SHP77 treated with DMSO at 0.1 percent for 48 hours (cell line): Measurements from ENCODE around the gene MYZAP.

Experiments
- DNase-seq: peaks from one replicate; lab custom pipeline; 2025; lab: John Stamatoyannopoulos, UW

Gene MYZAP

DNA sequence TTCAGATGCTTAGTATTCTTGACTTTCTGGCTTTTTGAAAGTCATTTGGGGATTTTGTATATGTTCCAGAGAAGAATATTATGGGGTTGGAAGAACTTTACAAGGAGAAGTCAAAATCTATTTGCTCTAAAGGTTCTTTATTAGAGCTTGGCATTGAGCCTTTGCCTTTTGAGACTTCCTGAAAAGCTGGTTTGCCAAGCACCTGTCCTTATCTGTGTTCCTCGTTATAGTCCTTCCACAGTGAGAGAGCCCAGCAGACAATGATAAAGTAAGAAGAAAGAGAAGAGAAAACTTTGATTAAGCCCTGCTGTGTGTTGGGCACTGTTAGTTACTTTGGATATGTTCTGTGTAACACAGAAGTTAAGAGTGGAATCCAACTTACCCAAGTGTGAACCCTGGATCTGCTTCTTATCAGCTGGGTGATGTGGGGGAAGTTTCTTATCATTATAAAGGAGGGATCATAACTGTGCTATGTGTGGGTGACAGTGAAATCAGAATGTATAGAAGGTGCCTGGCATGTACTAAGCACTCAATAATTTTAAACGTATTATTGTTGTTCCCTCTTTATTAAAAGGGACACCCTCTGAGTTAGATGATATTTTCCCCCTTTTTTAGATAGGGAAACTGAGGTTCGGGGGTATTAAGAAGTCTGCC lies 70.5 kb downstream of the MYZAP start:
- no peak for DNase-seq

DNA sequence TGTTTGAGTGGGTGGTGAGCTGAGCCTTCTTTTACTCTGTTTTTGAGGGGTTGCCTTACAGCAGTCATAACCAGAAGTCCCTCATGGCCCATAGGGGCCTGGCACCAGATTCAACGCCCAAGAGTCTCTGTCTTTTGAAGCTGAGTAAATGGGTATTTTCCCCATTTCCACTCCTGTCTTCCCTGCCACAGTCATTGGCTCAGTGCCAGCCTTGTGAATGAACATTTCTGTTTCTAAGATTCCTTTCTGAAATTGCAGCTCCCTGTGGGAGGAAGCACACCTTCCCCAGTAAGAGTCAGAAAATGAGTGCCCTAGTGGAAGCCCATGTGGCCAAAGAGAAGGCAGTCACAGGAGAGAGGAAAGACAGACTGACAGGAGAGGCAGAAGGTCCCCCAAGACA lies 71.1 kb downstream of the MYZAP start:
- DNase-seq: no peak

DNA sequence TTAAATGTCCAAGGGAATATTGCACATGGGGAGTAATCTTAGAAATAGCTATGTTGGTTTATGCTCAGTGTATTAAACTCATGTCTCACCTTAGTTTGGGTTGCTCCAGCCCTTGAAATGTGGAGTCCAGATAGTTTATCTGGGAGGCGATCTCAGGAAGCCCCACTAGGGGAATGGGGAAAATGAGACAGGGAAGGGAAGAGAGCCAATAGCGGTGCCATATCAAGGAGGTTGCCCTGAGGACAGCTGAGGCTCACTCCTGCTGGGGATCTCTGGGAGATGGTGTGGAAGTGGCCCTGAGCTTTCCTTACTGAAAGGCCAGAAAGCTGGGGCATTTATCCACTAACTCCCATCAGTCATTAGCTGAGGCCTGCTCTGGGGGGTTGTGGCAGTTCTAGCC lies 71.6 kb downstream of the MYZAP start:
- no peak for DNase-seq

DNA sequence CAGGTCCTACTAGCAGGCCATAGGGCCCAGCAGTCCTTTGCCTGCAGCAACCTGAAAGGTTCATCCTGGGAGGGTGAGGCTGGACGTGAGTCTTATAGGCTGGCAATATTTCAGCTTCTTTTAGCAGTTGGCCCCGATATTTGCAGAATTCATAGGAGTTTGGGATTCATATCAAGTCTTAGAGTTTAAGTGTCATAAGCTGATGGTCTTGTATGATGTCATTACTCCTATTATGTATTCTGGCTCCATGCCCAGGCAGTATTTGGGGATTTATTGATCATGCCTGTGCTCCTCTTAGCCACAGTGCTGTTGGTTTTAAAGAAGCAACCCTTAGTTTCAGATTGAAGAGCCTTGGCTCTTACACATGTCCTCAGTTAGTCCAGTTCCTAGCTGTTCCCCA lies 73.5 kb downstream of the MYZAP start:
- DNase-seq: no peak

DNA sequence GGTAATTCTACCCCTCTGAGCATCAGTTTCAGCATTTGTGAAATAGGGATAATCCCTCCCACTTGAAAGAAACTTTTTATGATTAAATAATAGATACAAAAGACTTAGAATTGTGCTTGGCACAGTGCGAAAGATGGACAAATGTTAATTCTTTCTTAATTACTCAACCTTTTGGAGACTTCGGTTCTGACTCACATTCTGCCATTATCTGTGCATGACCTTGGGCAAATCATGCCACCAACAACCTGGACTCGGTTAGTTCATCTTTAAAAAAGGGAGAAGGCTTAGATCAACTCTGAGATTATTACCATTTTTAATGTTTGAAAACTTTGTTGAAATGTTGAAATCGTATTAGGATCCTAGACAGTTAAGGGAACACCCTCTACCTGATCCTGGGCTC lies 74.2 kb downstream of the MYZAP start:
- no peak for DNase-seq

DNA sequence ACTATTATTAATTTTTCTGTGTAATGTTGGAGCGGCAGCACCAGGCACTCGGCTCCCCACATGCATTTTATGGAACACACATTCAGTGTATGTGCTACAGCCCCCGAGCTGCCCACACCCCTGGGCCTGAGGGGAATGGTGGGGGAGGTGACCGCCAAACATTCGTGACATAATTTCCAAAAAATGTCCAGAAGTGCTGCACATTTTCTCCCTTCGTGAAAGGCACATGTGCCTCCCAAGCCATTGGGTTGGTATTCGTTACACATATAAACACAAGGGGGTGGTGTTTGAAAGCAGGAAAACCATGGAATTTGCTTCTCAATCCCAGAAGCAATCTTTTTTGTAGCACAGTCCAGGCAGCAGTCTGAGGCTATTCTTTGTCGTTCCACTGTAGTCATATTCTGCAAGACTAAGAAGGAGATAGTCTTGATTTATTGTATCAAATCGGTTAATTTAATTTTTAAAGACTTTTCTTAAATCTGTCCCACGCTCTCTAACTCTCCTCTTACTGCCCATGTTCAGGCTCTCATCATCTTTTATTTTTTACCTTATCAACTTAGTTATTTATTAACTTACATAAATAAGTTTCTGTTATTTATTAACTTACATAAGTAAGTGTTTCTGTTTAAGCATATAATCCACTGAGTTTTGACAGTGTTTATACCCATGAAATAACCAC lies 75.6 kb downstream of the MYZAP start:
- DNase-seq: no peak

DNA sequence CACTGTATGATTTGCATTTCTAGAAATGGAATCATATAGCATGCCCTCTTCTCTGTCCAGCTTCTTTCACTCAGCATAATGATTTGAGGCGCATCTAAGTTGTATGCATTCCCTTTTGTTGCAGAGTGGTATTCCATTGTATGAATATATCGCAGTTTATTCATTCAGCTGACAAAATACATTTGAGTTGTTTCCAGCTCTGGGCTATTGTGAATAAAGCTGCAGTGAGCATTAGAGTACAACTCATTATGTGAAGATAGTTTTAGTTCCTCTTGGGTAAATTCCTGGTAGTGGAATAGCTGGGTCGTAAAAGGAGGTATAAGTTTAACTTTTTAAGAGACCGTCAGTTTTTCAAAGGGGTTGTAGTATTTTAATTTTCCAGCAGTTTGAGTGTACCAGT lies 76.3 kb downstream of the MYZAP start:
- no peak for DNase-seq

DNA sequence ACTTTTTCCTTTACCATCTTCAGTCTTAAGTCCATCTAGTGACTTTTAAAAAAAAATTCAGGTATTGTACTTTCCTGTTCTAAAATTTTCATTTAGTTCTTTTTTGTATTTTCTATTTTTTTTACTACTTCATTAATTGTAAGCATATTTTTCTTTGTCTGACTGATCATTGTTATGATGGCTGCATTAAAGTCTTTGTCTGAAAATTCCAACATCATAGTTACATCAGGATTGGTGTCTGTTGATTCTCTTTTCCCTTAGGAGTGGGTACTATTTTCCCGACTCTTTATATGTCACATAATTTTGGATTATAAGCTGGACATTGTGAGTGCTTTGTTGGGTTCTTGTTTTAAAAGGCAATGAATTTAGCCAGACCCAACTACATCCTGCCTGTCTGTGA lies 79.9 kb downstream of the MYZAP start:
- no peak for DNase-seq

DNA sequence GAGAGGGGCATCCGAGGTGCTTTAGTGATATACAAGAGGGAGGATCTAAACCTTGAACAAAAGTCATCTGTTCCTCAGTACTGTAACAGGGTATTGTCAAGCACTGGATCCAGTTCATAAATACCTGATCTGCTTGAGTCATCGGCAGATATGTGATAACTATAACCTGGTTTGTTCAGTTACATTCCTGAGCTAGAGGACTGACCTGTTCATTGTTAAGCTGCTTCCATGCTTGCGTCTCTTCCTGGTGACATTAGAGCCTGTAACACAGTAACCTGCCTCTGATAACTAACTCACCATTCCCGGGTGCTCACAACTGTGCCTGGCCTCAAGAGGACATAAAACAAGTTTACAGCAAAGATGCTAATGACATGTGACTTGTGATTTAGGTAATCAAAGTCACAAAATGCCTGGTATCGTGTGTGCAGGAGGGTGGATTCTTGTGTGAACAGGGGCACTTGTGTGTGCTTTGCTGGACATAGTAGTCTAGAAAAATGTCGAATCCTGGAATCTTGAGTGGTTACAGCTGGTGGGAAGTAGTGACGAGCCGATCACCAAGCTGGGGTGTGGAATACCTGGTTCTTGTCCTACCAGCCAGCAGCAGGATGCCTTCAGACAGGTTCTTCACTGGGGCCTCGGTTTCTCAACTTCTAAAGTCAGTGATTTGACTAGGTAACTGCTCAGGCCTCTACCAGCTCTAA lies 83.9 kb downstream of the MYZAP start:
- no peak for DNase-seq

DNA sequence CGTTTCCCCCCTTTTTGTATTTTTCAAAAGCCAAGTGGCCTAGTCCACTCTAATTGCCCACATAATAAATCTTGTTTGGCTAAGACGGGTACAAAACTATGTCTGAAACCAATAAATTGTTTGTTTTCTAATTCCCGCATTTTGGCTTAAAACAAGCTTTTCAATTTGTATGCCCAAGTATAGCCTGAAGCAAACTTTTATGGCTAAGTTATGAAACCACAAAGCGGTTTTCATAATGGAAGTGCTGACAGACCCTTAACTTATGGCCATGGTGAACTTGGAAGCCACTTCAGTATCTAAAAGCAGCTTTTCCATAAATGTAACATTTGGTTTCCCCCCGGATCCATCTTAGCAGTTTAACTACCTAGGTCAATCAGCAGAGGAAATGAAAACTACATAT lies 84.9 kb downstream of the MYZAP start:
- DNase-seq: no peak

DNA sequence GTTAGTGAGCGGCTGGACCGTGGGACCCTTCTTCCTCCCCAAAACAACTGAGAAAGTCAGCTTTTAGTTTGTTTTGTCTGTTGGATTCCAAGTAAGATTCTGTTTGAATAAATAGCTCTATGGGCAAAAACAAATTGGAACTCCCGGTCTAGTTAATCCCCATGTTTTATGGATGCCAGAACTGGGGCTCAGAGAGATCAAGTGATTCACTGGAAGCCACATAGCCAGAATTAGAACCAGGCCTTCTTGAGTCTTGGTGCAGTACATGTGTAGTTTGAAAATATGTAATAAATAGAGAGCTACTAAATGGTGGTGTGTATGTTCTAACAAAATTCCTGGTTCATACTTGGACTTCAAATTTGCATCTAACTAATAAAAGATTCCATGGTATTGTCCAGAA lies 85.5 kb downstream of the MYZAP start:
- DNase-seq: no peak

DNA sequence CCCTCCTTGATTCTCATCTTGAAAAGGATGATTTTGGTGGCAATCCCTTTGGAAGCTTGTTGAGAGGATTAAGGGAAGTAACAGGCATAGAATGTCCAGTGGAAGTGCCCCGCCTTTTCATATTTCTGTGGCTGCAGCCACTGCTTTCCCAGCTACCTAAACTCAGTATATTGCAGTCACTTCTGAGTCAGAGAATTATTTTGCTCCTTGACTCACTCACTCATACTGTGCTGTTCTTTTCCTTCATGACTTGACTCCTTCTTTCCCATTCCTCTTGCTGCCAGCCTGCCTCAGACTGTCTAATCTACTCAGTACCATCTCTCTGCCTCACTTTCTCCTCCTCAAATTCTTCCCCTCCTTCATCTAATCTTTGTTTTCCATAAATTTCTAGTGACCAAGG lies 88.3 kb downstream of the MYZAP start:
- no peak for DNase-seq

DNA sequence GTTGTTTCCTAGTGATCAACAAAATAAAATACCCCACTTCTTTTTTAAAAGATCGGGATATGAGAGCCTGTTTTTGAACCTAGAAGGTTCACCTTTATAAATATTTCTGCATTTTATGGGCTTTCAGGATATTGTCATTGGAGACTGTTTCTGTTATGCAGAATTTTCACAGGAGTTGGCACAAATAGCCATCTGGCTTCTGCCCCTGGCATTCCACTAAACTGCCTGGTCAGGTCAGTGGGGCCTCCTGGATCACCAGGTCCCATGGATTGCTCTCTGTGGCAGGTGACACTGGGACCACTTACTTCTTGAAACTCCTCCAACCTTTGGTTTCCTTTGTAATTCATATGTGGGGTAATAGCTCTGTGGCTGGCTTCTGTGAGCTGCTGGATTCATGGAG lies 89.3 kb downstream of the MYZAP start:
- DNase-seq: no peak

DNA sequence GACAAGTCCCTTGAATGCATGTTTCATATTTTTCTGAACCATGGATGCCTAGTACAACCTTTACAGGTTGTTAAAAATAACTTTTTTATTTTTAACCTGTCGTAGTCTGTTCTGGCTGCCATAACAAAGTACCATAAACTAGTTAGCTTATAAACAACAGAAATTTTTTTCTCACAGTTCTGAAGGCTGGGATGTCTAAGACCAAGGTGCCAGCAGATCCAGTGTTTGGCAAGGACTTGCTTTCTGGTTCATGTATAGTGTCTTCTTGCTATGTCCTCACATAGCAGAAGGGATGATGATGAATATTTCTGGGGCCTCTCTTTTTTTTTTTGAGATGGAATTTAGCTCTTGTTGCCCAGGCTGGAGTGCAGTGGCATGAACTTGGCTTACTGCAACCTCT lies 91.8 kb downstream of the MYZAP start:
- DNase-seq: no peak

DNA sequence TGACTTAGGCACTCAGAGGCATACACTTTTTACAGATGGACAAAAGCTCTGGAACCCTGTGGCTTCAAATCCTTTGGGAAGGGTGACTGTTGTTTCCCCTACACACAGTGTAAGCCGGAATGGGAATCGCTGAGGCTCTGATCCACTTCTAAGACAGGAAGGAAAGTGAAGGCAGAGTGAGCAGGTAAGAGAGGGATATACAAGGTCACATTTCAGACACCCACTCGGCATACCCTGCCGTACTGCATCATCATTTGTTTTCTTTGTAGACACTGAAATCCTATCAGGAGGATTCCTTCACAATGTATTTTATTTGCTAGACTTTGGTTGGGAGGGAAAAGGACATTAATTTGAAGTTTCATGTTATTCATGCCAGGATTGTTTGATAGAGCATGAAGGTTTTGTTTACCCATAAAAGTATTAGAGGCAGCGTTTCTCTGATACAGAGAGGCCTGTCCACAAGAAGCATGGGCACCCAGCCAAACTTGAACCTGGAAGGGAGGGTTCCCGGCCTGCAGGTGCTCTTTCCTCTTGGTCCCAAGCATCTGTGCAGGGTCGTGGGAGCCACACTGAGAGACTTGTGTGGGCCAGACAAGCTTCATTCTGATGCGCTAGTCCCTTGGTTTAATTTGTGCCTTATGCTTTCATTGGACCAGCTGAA lies 92.9 kb downstream of the MYZAP start:
- DNase-seq: no peak

DNA sequence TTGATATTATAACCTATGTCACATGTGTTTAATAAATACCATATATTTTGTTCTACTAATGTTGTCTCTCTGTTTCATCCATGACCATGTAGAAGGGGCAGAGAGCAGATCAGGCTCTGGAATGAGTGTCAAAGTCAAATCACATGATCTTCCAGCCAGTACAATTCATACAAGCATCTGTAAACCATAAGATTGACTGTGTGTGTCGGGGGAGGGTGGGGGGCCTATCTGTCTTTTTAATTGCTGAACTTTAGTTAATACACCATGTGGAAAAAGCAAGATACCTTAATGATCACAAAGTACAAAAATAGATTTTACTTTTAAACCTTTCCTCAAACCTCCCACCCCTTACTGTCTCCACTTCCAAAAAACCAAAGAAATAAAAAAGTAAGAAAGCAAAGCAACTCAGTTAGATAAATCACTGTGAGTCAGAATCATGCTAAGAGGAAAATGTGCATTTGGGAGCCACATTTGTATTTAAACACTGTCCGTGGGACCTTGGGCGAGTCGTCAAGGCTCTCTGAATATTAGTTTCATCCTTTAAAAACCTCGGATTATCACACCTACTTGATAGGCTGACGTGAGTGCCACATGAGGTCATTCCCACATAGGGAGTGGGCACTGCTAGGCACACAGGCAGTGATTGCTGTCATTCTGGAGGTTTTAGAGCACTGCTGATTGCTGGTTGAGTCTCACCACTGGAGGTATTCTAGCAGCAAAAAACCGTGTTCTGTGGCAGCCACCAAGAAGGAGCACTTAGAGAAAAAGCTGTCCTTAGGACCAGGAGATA lies 93.8 kb downstream of the MYZAP start:
- no peak for DNase-seq

DNA sequence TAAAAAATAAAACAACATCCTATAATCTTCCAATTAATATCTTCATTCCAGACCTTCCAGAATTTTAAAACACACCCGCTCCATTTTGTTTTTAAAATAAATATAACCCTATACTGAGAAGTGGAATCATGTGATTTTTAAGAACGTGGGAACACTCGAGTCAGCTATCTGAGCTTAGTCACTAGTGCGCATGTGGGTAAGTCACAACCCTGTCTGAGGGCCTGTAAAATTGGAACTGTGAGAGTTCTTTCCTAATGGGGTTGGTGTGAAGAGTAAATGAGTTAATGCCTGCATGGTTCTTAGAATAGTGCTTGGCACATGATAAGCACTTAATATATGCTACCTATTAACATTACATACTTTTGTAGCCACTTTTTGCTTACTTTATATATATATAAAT lies 95.0 kb downstream of the MYZAP start:
- no peak for DNase-seq

DNA sequence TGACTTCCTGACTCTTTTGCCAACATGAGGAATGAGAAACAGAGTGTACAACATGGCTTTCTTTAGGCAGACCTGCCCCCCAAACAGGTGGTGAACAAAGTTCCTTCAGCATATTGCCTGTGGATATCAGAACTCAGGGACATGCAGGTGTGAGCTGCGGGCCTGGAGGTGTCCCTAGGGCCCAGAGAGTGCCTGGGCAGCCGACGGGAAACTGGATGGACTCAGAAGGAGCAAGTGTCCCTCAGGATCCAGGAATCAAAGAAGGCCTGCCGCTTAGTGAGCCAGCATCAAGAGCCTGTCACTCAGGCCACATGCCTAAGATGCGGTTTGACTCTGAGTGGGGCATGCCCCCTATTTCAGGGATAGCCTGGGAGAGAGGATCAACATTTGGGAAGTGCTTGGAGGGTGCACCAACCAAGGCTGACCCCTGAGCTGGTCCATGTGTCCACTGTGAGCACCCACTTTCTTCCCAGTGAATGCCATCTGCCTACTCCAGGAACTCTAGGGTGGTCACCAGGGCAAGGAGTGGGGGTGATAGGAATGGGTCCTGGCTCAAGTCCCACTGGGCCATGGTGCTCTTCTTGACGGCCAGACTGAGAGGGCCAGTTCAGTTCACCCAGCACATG lies 98.8 kb downstream of the MYZAP start:
- DNase-seq: no peak

DNA sequence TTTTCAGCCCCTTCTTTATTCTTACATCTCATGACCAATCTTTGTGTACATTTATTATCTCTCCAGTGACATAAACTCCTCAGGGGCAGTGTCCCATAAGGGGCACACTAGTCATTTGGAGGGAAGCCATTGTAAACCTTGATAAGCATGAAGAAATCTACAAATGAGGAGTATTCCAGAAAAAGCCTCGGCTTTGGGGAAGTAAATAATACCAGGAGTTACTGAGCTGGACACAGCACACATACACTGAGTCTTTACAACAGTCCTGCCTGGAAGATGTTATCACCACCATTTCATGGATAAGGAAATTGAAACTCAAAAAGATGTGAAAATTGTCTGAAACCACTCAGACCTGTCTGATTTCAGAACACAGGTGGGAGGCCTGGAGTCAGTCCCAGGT lies 99.4 kb downstream of the MYZAP start:
- no peak for DNase-seq

DNA sequence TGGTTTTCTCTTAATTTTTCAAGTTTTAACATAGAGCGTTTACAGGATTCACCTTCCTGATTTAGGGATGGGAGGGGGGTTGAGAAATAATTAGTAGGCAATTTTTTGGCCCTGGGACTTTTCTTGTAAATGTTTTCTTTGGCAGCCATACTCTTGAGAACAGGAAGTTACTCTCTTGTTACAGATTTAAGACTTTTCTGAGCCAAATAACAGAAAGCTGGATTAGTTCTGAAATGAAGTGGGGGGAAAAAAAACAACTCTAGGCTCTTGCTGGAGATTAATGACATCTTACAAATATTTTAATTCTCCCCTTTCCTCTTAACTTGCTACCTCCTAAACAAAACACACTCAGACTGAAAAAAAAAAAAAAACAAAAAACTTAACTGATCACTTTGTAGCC lies 101.0 kb downstream of the MYZAP start:
- DNase-seq: no peak

DNA sequence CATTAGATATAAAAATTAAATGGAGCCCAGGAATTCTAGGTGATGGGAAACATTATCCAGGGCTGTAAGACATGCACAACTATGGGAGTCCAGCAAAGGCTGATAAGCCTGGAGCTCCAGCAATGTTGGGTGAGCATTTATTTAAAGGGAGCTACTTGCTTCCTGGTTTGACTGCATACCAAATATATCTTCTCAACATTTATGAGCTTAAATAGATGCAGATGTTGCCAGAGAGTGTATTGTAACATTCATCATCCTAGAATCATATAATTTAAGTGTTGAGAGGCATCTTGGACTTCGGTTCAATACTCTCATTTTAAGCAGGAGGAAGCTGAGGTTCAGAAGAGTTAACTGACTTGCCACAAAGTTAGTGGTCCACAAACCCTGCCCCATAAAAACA lies 102.6 kb downstream of the MYZAP start:
- DNase-seq: no peak

DNA sequence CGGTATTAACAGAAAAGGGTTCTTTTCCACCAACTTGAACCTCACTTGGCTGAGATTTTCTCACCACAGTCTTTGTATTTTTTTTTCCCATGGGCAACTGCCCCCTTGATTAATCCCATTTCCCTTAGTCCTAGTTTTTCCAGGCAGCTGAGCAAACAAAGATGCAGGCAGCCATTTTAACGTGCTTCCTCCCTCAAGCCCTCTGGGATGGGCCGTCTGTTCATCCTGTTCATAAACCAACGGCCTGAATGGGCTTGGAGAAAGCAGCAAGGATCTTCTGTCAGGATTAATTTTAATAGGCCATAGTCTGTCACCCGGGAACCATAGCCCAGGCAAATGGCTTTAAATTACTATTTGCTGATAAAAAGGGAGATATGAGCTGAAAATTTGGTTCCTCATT lies 104.4 kb downstream of the MYZAP start:
- peak; percentile 59 for DNase-seq
